Measurements from ENCODE around the gene CXorf49B.
"Not testable (repeated sequence)": the region's sequence is repeated elsewhere in the genome, so short reads cannot be mapped to it uniquely, and the experiment has no call there.

GRCh38 chrX:71782225-71782949 lies 19.2 kb downstream of the CXorf49B start:
- TF ChIP-seq CTCF, POLR2A (IDR thresholded peaks at IDR 0.05): not testable (repeated sequence)
